Fibroblast of the aortic adventitia (primary cell): ENCODE measurements around the gene AAK1. TPM values are rescaled to one million over a fixed set of nuclear protein-coding genes. Genes with fewer than 3 reads are reported as not detected.

Experiments
- DNase-seq: peaks from one replicate; pipeline ENCODE4 v3.0.0-alpha.2; 2010; ENCODE audit warnings: low read depth
- H3K4me3 ChIP-seq: 2 replicates; pipeline ENCODE4 v1.5.1; 2011; ENCODE audit warnings: low read depth, mild to moderate bottlenecking, control low read depth, low read length, moderate library complexity
- total RNA-seq: library from RNA; depleted of rRNA; stranded (reverse); fragments of >200 nt; gene quantifications from 2 replicates; pipeline ENCODE4 v1.2.3, GENCODE V29; 2012; ENCODE audit warnings: low replicate concordance
- TF ChIP-seq, protein P1 (sequence below): IDR thresholded peaks from 2 replicates; pipeline ENCODE4 v1.5.1; 2011; ENCODE audit warnings: mild to moderate bottlenecking, low read length, control low read depth, inconsistent platforms; ENCODE audit not compliant: insufficient read depth

AAK1 gene
- total RNA-seq, result 82.6 and 88.1 TPM in 2 replicates

DNA sequence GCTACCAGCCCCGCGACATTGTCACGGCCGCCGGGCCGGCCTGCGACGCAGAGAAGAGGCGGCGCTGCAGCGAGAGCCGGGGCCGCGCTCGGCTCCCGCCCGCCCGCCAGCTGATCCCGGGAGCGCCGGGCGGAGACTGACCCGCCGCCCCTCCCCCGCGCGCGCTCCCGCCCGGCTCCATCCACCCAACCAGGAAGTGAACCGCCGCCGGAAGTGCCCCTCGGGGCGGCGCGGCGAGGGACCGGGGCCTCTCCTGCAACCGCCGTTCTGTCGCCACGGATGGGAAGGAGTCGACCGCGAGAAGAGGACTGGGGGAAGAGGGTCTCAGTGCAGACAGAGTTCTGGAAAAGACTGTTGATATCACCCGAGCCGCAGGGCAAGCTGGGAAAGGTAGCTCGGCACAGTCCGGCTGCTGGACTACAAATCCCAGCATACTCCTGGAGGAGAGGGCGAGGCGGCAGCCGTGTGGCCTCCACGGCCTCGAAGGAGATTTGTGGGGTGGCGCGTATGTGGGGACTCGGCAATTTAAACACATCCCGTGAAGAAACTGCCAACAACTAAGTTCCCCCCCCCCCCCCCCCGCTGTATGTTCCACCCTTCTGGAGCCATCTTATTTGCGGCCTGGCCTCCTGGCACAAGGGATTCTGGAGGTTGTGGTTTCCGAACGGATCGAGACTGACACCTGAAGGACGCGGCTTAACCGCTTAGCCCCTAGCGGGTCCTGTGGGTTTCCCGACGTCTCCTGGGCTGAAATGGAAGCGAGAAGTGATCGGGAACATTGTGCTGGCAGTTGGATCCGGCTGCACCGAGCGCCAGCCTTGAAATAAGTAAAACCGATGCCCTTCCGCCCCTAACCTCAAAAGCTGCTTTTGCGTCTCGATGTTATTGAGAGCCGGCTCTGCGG is at the start of gene AAK1:
TSS of gene AAK1 (minus strand) at position 138 of the 904 bp plus-strand sequence. CDS start 699 bp downstream, outside the sequence.
- H3K4me3 ChIP-seq, result peak within 1 kb of the TSS; percentile 93
- TF ChIP-seq, protein P1, sequence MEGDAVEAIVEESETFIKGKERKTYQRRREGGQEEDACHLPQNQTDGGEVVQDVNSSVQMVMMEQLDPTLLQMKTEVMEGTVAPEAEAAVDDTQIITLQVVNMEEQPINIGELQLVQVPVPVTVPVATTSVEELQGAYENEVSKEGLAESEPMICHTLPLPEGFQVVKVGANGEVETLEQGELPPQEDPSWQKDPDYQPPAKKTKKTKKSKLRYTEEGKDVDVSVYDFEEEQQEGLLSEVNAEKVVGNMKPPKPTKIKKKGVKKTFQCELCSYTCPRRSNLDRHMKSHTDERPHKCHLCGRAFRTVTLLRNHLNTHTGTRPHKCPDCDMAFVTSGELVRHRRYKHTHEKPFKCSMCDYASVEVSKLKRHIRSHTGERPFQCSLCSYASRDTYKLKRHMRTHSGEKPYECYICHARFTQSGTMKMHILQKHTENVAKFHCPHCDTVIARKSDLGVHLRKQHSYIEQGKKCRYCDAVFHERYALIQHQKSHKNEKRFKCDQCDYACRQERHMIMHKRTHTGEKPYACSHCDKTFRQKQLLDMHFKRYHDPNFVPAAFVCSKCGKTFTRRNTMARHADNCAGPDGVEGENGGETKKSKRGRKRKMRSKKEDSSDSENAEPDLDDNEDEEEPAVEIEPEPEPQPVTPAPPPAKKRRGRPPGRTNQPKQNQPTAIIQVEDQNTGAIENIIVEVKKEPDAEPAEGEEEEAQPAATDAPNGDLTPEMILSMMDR, result no peak
- DNase-seq, result peak; percentile 88

DNA sequence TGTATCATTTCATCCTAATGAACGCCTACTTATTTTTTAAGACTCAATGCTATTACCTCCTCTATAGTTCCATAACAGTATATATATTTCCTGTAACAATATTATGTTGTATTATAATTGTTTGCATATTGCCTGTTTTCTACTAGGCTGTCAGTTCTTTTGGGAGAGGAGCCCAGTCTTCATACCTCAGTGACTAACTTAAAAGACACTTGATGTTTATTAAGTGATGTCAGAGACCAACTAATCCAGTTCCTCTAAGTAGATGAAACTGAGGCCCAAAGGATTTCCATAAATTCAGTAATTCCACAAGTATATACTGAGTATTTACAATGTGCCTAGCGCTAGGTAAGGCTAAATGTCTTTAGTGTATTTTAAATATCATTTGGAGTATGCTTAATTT is 48.9 kb upstream of the AAK1 start:
- H3K4me3 ChIP-seq, result no peak overlapping the region
- peak; percentile 58 for DNase-seq
- TF ChIP-seq, protein P1, result no peak

DNA sequence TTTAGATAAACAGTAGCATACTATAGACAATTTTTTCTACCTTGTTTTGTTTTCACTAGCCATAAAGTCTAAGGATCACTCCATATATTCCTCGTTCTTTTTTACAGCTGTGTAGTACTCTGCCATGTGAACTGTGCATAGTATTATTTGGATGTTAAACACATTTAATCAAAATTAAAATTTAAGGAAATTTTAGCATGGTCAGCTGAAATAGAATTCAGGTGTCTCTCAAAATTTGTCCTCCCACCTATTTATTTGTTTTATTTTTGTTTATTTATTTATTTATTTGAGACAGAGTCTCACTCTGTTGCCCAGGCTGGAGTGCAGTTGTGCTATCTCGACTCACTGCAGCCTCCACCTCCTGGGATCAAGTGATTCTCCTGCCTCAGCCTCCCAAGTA is 46.4 kb upstream of the AAK1 start:
- DNase-seq, result no peak
- TF ChIP-seq, protein P1, result no peak
- no peak overlapping the region for H3K4me3 ChIP-seq

DNA sequence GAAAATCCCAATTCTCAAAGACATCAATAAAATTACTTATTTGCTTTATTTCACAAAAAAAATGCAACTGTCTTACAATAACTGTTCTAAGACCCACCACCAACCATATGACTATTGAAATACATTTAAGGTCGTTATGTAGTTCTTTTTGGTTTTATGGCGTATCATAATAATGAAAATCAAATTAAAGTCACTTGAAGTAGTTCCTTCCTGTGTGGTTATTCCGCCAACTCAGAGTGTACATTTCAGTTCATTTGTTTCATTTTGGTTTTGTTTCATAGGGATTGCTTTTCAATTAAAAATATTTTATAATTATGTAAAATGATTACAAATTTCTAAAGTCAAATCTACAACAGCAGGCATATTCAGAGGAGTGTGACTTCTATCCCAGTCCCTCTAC is 45.9 kb upstream of the AAK1 start:
- TF ChIP-seq, protein P1, result no peak
- DNase-seq, result no peak
- H3K4me3 ChIP-seq, result no peak overlapping the region

DNA sequence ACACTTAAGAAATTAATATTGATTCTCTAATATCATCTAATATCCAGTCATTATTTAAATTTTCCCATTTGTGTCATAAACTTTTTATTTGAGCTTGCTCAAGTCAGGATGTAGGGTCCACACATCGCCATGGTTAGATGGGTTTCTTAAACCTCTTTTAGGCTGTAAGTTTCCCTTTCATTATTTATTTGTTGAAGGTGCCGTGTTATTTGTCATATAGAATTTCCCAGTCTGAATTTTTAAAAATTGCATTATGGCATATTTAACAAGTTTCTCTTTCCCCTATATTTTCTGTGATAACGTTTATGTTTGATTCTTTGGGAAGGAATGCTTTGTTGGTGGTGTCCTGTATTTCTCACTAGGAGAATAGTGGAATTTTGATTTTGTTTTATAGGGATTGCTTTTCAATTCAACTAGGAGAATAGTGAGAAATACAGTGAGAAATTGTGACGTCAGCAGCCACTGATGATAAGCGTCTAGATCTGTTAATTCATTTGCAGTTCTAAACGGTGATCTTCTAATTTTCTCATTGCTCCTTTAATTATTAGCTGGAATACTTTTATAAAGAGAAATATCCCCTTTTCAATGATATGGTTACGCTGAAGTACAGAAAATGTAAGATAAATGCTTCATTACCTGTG is 44.6 kb upstream of the AAK1 start:
- DNase-seq, result no peak
- TF ChIP-seq, protein P1, result no peak

DNA sequence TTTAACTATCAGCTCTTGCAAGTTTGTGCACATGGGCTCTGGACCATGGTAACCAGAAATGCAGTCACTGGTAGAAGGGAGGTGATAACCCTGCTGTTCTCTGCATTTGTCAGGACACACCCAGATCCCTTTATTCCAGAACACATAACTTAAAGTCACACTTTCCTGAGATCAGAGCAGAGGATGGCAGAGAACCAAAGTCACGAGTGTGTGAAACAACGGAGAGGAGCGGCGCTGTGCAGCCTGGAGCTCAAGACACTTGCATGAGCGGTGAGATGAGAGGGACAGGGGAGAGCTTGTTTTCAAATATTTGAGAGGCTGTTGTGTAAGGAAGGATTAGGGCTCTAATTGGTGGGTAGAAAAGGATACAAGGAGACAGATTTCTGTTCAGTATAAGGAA is 43.3 kb upstream of the AAK1 start:
- DNase-seq, result no peak
- no peak overlapping the region for H3K4me3 ChIP-seq
- TF ChIP-seq, protein P1, result no peak

More for the DNA sequence above, 44.6 kb upstream of the AAK1 start:
- H3K4me3 ChIP-seq, result no peak overlapping the region
